KOPT-K1 (cell line): ENCODE measurements around the gene TSPAN18.

ENCODE experiments used
- H3K27ac ChIP-seq: fragments of 200-600 bp; sonication (generic); 2 replicates; pipeline ENCODE4 v1.5.1; 2016; ENCODE audit warnings: antibody characterized with exemption, mild to moderate bottlenecking, low read depth, low read length; ENCODE audit not compliant: poor library complexity, severe bottlenecking
- H3K36me3 ChIP-seq: fragments of 200-600 bp; sonication (generic); 2 replicates; pipeline ENCODE4 v1.5.1; 2017; ENCODE audit warnings: antibody characterized with exemption, mild to moderate bottlenecking, low read length, moderate library complexity; ENCODE audit not compliant: insufficient read depth
- H3K9me3 ChIP-seq: fragments of 200-600 bp; sonication (generic); 2 replicates; pipeline ENCODE4 v1.5.1; 2017; ENCODE audit warnings: antibody characterized with exemption, low read length, mild to moderate bottlenecking; ENCODE audit not compliant: insufficient read depth, poor library complexity, severe bottlenecking

The TSPAN18 gene

DNA sequence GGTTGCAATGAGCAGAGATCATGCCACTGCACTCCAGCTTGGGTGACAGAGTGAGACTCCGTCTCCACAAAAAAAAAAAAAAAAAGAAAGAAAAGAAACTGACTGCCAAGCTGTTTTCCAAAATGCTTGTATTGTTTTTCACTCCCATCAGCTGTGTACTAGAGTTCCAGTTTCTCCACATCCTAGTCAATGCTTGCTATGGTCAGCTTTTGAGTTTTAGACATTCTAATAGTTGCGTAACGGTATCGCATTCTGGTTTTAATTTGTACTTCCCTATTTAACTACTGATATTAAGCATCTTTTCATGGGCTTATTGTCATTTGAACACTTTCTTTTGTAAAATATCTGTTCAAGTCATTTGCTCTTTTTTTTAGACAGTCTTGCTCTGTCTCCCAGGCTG, 55.7 kb downstream of the TSPAN18 start:
- Histone ChIP-seq H3K27ac (no peak overlapping the region), H3K9me3 (no peaks in the 10 kb centered on the region), H3K36me3 (no peaks in the 10 kb centered on the region)

- no peak overlapping the region for H3K27ac ChIP-seq
- no peaks in the 10 kb centered on the region for H3K36me3 ChIP-seq
- H3K9me3 ChIP-seq = no peaks in the 10 kb centered on the region
Observed at GRCh38 chr11:44784436-44784760, 57.6 kb downstream of the TSPAN18 start.

GRCh38 chr11:44784851-44785250, 58.1 kb downstream of the TSPAN18 start:
- no peak overlapping the region for H3K27ac ChIP-seq
- no peaks in the 10 kb centered on the region for H3K9me3 ChIP-seq
- H3K36me3 ChIP-seq = no peaks in the 10 kb centered on the region

GRCh38 chr11:44785856-44786607, 59.3 kb downstream of the TSPAN18 start:
- Histone ChIP-seq H3K36me3 (no peaks in the 10 kb centered on the region), H3K9me3 (no peaks in the 10 kb centered on the region), H3K27ac (no peak overlapping the region)

DNA sequence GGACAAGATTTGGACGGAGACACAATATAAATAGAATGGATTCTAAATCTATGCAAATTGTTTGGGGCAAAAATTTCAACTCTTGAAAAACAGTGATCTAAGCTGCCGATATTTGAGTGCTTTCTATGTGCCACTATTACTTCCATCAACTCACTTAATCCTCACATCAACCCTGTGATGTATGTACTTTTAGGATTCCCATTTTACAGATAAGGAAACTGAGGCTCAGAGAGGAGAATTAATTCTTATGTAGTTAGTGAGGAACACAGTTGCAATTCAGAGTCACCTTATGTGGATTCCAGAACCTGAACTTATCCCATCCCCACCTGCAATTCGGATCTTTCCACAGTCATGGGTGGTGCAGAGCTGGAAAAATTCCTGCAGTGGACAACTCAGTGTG, 60.3 kb downstream of the TSPAN18 start:
- H3K9me3 ChIP-seq = no peaks in the 10 kb centered on the region
- H3K36me3 ChIP-seq = no peaks in the 10 kb centered on the region
- H3K27ac ChIP-seq = no peak overlapping the region

DNA sequence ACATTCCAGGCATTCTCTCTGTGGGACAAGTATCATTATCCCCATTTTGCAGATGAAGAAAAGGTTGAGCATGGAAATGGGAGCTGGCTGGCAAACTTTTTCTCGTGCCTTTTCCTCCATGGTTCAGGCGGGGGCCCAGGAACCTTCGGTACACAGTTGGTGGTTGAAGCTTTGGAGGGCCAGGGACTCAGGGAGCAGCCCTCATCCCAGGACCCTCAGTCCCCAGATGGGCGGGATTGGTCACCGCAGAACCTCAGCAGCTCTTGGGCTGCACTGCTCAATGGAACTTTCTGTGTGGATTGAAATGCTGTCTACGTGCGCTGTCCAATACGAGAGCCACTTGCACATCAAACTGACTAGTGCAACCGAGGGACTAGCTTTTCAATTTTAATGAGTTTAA, 61.2 kb downstream of the TSPAN18 start:
- Histone ChIP-seq H3K9me3 (no peaks in the 10 kb centered on the region), H3K36me3 (no peaks in the 10 kb centered on the region), H3K27ac (no peak overlapping the region)

DNA sequence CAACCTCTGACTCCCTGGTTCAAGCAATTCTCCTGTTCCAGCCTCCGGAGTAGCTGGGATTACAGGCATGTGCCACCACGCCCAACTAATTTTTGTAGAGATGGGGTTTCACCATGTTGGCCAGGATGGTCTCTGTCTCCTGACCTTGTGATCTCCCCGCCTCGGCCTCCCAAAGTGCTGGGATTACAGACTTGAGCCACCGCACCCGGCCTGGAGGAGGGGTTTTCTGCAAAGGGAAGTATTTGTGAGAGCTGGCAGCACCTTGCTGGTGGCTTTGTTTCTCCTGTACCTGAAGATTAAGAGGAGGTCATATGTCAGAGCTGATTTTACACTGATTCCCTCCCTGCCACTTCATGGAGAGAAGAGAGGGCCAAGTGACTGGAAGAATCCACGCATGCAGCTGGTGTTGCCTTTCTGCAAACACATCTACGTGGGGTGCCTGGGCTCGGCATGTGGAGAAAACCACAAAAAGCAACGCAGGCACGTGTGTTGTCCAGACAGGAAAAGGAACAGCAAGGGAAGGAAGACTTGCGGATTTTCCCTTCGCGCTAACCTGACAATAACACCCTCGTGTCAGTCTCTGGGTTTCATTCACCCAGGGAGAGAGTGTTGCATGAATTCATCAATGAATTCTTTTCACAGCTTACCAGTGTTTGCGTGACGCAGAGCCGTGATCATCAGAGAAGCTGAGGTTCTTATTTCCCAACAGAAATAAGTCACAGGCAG, 61.9 kb downstream of the TSPAN18 start:
- H3K27ac ChIP-seq = no peak overlapping the region
- H3K9me3 ChIP-seq = no peaks in the 10 kb centered on the region
- no peaks in the 10 kb centered on the region for H3K36me3 ChIP-seq

GRCh38 chr11:44789496-44789895, 62.7 kb downstream of the TSPAN18 start:
- no peaks in the 10 kb centered on the region for H3K9me3 ChIP-seq

DNA sequence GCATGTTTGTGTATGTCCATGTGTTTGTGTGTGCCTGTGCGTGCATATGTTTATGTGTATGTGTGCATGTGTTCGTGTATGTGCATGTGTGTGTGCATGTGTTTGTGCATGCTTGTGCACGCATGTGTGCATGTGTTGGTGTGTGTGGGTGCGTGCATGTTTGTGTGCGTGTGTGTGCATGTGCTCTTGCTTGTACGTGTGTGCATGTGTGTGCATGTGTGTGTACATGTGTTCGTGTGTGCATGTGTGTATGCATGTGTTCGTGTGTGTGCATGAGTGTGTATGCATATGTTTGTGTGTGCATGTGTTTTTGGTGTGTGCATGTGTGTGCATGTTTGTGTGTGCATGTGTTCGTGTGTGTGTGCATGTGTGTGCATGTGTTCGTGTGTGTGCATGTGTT, 63.4 kb downstream of the TSPAN18 start:
- no peak overlapping the region for H3K27ac ChIP-seq

More at GRCh38 chr11:44789496-44789895, 62.7 kb downstream of the TSPAN18 start:
- no peaks in the 10 kb centered on the region for H3K36me3 ChIP-seq
- H3K27ac ChIP-seq = no peak overlapping the region

GRCh38 chr11:44791316-44791925, 64.7 kb downstream of the TSPAN18 start:
- no peak overlapping the region for H3K27ac ChIP-seq
- H3K36me3 ChIP-seq = no peaks in the 10 kb centered on the region
- H3K9me3 ChIP-seq = no peaks in the 10 kb centered on the region

More for the DNA sequence above, 63.4 kb downstream of the TSPAN18 start:
- Histone ChIP-seq H3K36me3 (no peaks in the 10 kb centered on the region), H3K9me3 (no peaks in the 10 kb centered on the region)

- Histone ChIP-seq H3K9me3 (no peaks in the 10 kb centered on the region), H3K27ac (no peak overlapping the region), H3K36me3 (no peaks in the 10 kb centered on the region)
Observed at GRCh38 chr11:44792171-44792570, 65.4 kb downstream of the TSPAN18 start.

GRCh38 chr11:44793350-44794090, 66.8 kb downstream of the TSPAN18 start:
- no peaks in the 10 kb centered on the region for H3K36me3 ChIP-seq
- H3K9me3 ChIP-seq = no peaks in the 10 kb centered on the region
- H3K27ac ChIP-seq = no peak overlapping the region

DNA sequence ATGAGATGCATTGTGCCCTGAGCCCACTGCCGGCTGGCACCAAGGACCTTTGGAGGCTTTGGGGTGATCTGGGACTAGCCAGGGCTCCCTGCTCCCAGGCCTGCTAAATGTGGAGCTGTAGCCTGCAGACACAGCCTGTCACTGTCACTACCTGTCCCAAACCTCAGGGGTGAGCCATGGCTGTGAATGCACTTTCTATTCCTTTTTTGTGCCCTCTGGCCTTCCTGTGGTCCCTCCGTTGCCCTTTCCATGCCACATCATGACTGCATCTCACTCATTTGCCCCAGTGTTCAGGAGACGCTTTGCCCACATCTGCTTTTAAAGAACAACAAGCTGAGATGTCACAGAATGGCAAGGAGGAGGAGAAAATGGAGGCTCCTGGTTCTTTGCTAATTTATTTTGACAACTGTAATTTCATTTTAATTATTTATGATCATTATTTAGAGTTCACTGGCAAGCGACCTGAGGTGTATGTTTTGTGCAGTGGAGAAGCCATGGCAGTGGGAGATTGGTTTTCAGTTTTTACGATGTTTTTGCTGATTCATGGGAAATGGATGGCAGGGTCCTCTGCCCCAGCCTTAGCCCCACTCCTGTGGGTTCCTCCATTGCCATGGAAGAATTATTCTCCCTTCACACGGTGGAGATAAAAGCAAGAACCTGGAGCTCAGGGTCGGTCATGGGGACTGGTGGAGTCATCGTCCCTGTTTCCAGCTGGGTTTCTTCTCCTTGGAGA, 69.2 kb downstream of the TSPAN18 start:
- Histone ChIP-seq H3K27ac (no peak overlapping the region), H3K9me3 (no peaks in the 10 kb centered on the region), H3K36me3 (no peaks in the 10 kb centered on the region)

GRCh38 chr11:44797051-44797450, 70.3 kb downstream of the TSPAN18 start:
- H3K27ac ChIP-seq = no peak overlapping the region
- no peaks in the 10 kb centered on the region for H3K9me3 ChIP-seq
- H3K36me3 ChIP-seq = no peaks in the 10 kb centered on the region
